ENCODE data around the gene TUBA3D. TPM values are rescaled to one million over a fixed set of nuclear protein-coding genes. Genes with fewer than 3 reads are reported as not detected.
"Not testable (repeated sequence)": the region's sequence is repeated elsewhere in the genome, so short reads cannot be mapped to it uniquely, and the experiment has no call there.

TUBA3D gene
- total RNA-seq (2014; rRNA removed; shearing (Covaris generic)): not detected in 2 replicates

GRCh38 chr2:131475831-131476230, at the start of gene TUBA3D:
TUBA3D (plus strand) TSS chr2:131476119; CDS start chr2:131476200, 81 bp downstream.
- DNase-seq (ENCODE audit: low read depth): no peak

- DNase-seq (ENCODE audit: low read depth): no peak
Measured at GRCh38 chr2:131426727-131427126, 49.2 kb upstream of the TUBA3D start.

- DNase-seq (ENCODE audit: low read depth): peak; percentile 34
Measured at GRCh38 chr2:131431336-131431735, 44.6 kb upstream of the TUBA3D start.

GRCh38 chr2:131440742-131441468, 35.0 kb upstream of the TUBA3D start:
- DNase-seq (ENCODE audit: low read depth): peak; percentile 2

- not testable (repeated sequence) for DNase-seq (ENCODE audit: low read depth)
Measured at GRCh38 chr2:131444736-131445514, 31.0 kb upstream of the TUBA3D start.

- not testable (repeated sequence) for DNase-seq (ENCODE audit: low read depth)
Measured at GRCh38 chr2:131445515-131445797, 30.5 kb upstream of the TUBA3D start.

GRCh38 chr2:131445896-131446295, 30.0 kb upstream of the TUBA3D start:
- DNase-seq (ENCODE audit: low read depth): no peak

GRCh38 chr2:131447981-131448380, 27.9 kb upstream of the TUBA3D start:
- not testable (repeated sequence) for DNase-seq (ENCODE audit: low read depth)

- DNase-seq (ENCODE audit: low read depth): not testable (repeated sequence)
Measured at GRCh38 chr2:131451265-131451949, 24.5 kb upstream of the TUBA3D start.

GRCh38 chr2:131454914-131455313, 21.0 kb upstream of the TUBA3D start:
- DNase-seq (ENCODE audit: low read depth): not testable (repeated sequence)

- not testable (repeated sequence) for DNase-seq (ENCODE audit: low read depth)
Measured at GRCh38 chr2:131467722-131468121, 8.2 kb upstream of the TUBA3D start.

GRCh38 chr2:131470944-131471343, 5.0 kb upstream of the TUBA3D start:
- not testable (repeated sequence) for DNase-seq (ENCODE audit: low read depth)

GRCh38 chr2:131471624-131472023, 4.3 kb upstream of the TUBA3D start:
- DNase-seq (ENCODE audit: low read depth): not testable (repeated sequence)

- DNase-seq (ENCODE audit: low read depth): not testable (repeated sequence)
Measured at GRCh38 chr2:131473266-131473665, 2.7 kb upstream of the TUBA3D start.

GRCh38 chr2:131476363-131476762, 444 bp downstream of the TUBA3D start:
- not testable (repeated sequence) for DNase-seq (ENCODE audit: low read depth)

- not testable (repeated sequence) for DNase-seq (ENCODE audit: low read depth)
Measured at GRCh38 chr2:131477227-131477626, 1.3 kb downstream of the TUBA3D start.

- DNase-seq (ENCODE audit: low read depth): not testable (repeated sequence)
Measured at GRCh38 chr2:131478074-131478849, 2.3 kb downstream of the TUBA3D start.

GRCh38 chr2:131478850-131479461, 3.0 kb downstream of the TUBA3D start:
- DNase-seq (ENCODE audit: low read depth): not testable (repeated sequence)

GRCh38 chr2:131480351-131480750, 4.4 kb downstream of the TUBA3D start:
- DNase-seq (ENCODE audit: low read depth): not testable (repeated sequence)

- DNase-seq (ENCODE audit: low read depth): not testable (repeated sequence)
Measured at GRCh38 chr2:131482506-131483155, 6.7 kb downstream of the TUBA3D start.

Measured in M059J (cell line).